ENCODE results near the gene ZYG11A. TPM values are rescaled to one million over a fixed set of nuclear protein-coding genes. Genes with fewer than 3 reads are reported as not detected.

ZYG11A gene
- total and polyA plus RNA-seq, 2 of the 8 experiments (the other 6 are each of a cell fraction or from before 2014, with no cell fraction given): 0.89 to 2.6 TPM

DNA sequence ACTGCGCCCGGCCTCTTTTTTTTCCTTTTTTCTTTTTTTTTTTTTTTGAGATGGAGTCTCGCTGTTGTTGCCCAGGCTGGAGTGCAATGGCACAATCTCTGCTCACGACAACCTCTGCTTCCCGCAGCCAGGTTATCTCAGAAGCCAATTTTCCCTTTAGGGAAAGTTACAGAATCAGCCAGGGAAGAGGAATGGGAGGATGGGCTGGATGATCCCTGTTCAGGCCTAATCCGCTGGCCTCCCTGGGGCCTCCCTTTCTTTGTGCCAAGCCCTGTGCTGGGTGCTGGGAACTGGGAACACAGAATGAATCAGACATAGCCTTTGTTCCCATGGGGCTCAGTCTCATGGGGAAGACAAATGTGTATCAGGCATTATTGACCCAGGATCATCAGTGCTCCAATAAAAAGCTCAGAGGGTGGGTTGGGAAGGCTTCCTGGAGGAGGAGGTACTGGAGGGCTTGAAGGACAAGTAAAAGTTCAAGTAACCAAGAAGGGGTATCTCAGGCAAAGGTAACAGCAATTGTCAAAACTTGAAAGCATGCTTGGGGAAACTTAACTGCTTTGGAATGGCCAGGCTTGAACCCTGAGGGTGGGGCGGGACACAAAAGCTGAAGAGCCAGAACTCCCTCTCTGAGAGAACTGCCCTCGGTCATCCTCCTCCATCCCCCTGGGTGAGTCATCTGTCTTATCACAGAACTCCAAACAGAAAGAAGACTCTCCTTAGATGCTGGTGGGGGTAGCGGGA, 64.7 kb downstream of the ZYG11A start:
- H4K91ac ChIP-seq (replicated peaks; ENCODE audit: insufficient read length, low read length): no peak overlapping the region
- H3K23me2 ChIP-seq (ENCODE audit: low read depth, low read length): no peaks in the 10 kb centered on the region
- no peaks in the 10 kb centered on the region for H3K79me2 ChIP-seq (ENCODE audit: control insufficient read depth in 1 of 2, insufficient read depth in 2 of 2, low read length in 2 of 2)
- FAIRE-seq: no peak
- no peak overlapping the region for H2BK5ac ChIP-seq (ENCODE audit: low read depth, low read length)
- no peak overlapping the region for H3K4me2 ChIP-seq (ENCODE audit: insufficient read depth in 1 of 2, low read depth in 2 of 2, low read length in 2 of 2)
- no peak overlapping the region for H3K14ac ChIP-seq (ENCODE audit: insufficient read length)
- no peak overlapping the region for H2AK5ac ChIP-seq (ENCODE audit: low read depth, low read length)
- no peaks in the 10 kb centered on the region for H3K9me3 ChIP-seq (ENCODE audit: insufficient read depth in 2 of 2, low read depth in 1 of 2, low read length in 1 of 2)
- no peaks in the 10 kb centered on the region for H4K20me1 ChIP-seq (replicated peaks in 1 of 2; ENCODE audit: control insufficient read depth in 1 of 2, insufficient read depth in 2 of 2, low read length in 2 of 2)
- no peak overlapping the region for H2BK12ac ChIP-seq (ENCODE audit: low read depth, low read length)
- ChIA-PET CTCF (ENCODE audit: partially characterized antibody) (interaction anchor here (1.0 to 3.6 kb wide), 4 partner anchors 9 to 279 kb away, joined by 3 to 39 read pairs (median 20); partner anchors contain the start of gene ECHDC2), POLR2A (ENCODE audit: partially characterized antibody) (interaction anchor here (2.1 kb wide), 1 partner anchor 21 kb away, joined by 4 read pairs; no protein-coding TSS in a partner anchor)
- no peaks in the 10 kb centered on the region; a peak in 1 of 8 replicates for H3K36me3 ChIP-seq (ENCODE audit: control insufficient read depth in 2 of 4, insufficient read depth in 4 of 4, low read length in 3 of 4)
- 83% methylated on average over 5 of the region's 9 CpGs; no CpG with 5 or more reads in 1 of the 2 experiments for WGBS, 2 experiments (ENCODE audit: extremely low coverage in 1 of 2, insufficient coverage in 1 of 2, insufficient read length in 1 of 2, insufficient replicate concordance in 2 of 2, low coverage in 1 of 2, low lambda C conversion rate in 2 of 2, missing lambda C conversion rate in 1 of 2)
- no peak overlapping the region for H2BK20ac ChIP-seq (ENCODE audit: low read length)
- H3K4me1 ChIP-seq (replicated peaks in 1 of 4; ENCODE audit: control insufficient read depth in 3 of 4, insufficient read depth in 4 of 4, low read length in 3 of 4): peaks cover 0 to 8% (median 3%) of the 10 kb centered on the region in 4 experiments; a peak in 6 of 7 replicates
- no peak overlapping the region for H2BK15ac ChIP-seq (ENCODE audit: low read length)
- no peak for DNase-seq (ENCODE audit: low read depth in 1 of 2, low spot score in 2 of 2)
- H3K23ac ChIP-seq (ENCODE audit: insufficient read length): no peak overlapping the region
- no peak overlapping the region for H3K4me3 ChIP-seq (ENCODE audit: extremely low read depth in 1 of 4, insufficient read depth in 2 of 4, low read depth in 3 of 4, low read length in 4 of 4)
- no peak for TF ChIP-seq MAX (IDR thresholded peaks at IDR 0.05)
- TF ChIP-seq KDM5A (IDR thresholded peaks at IDR 0.05; ENCODE audit: low read length): no peak
- no peak for TF ChIP-seq RBBP5 (IDR thresholded peaks at IDR 0.05; ENCODE audit: borderline replicate concordance, low read depth, low read length)
- TF ChIP-seq TEAD4 (IDR thresholded peaks at IDR 0.05; ENCODE audit: low read depth, low read length): no peak
- TF ChIP-seq CBX8 (IDR thresholded peaks at IDR 0.05; ENCODE audit: borderline replicate concordance, low read depth, low read length): no peak
- no peak for TF ChIP-seq PHF8 (conservative IDR thresholded peaks at IDR 0.05; ENCODE audit: low read depth, low read length)
- no peak for TF ChIP-seq SAP30 (IDR thresholded peaks at IDR 0.05; ENCODE audit: insufficient read depth, insufficient replicate concordance, low read length)
- no peak overlapping the region for H3K27ac ChIP-seq (ENCODE audit: low read depth, low read length)
- no peak overlapping the region for H4K5ac ChIP-seq (ENCODE audit: insufficient read length, low read depth, low read length)
- no peak overlapping the region for H3K9ac ChIP-seq (replicated peaks in 1 of 4; ENCODE audit: extremely low read depth in 1 of 4, low read depth in 3 of 4, low read length in 3 of 4)
- no peak overlapping the region for H3K18ac ChIP-seq (ENCODE audit: extremely low read depth, low read length)
- no peak overlapping the region for H2AFZ ChIP-seq (ENCODE audit: low read length)
- H3K27me3 ChIP-seq (replicated peaks in 1 of 4; ENCODE audit: control insufficient read depth in 3 of 4, extremely low read depth in 1 of 4, insufficient read depth in 3 of 4, low read length in 3 of 4): no peaks in the 10 kb centered on the region
- H4K8ac ChIP-seq (ENCODE audit: extremely low read depth, insufficient read depth, low read length): no peak overlapping the region
- no peak overlapping the region for H3K56ac ChIP-seq (replicated peaks; ENCODE audit: insufficient read length, low read depth, low read length)
- H2BK120ac ChIP-seq (replicated peaks; ENCODE audit: low read depth, low read length): no peak overlapping the region
- H3K79me1 ChIP-seq (ENCODE audit: low read depth, low read length): no peaks in the 10 kb centered on the region
- H3K4ac ChIP-seq (replicated peaks; ENCODE audit: insufficient read length, low read depth, low read length): no peak overlapping the region
